H9 (cell line): ENCODE data around the gene GPR107. TPM values are rescaled to one million over a fixed set of nuclear protein-coding genes. Genes with fewer than 3 reads are reported as not detected.

Source experiments
- DNase-seq: peaks from one replicate; pipeline ENCODE4 v3.0.0-alpha.2; 2017
- H2AFZ ChIP-seq: one replicate; pipeline ENCODE4 v1.6.1; 2013; ENCODE audit warnings: mild to moderate bottlenecking, low read length, control low read depth, moderate library complexity
- H2AK5ac ChIP-seq: 2 replicates; pipeline ENCODE4 v1.6.1; 2013; ENCODE audit warnings: low read length, control low read depth, mixed read lengths; ENCODE audit not compliant: insufficient read length
- H2BK120ac ChIP-seq: one replicate; pipeline ENCODE4 v1.6.1; 2013; ENCODE audit warnings: low read depth, mild to moderate bottlenecking, low read length, control low read depth, inconsistent platforms; ENCODE audit not compliant: poor library complexity, severe bottlenecking
- H2BK12ac ChIP-seq: 2 replicates; pipeline ENCODE4 v1.6.1; 2013; ENCODE audit warnings: low read length, control low read depth, mixed read lengths, low read depth; ENCODE audit not compliant: insufficient read length
- H2BK15ac ChIP-seq: 2 replicates; pipeline ENCODE4 v1.6.1; 2013; ENCODE audit warnings: low read depth, low read length, control low read depth
- H2BK20ac ChIP-seq: one replicate; pipeline ENCODE4 v1.6.1; 2013; ENCODE audit warnings: low read depth, mild to moderate bottlenecking, low read length, control low read depth, inconsistent platforms; ENCODE audit not compliant: poor library complexity, severe bottlenecking
- H2BK5ac ChIP-seq: 2 replicates; pipeline ENCODE4 v1.6.1; 2013; ENCODE audit warnings: low read length, control low read depth, mixed read lengths; ENCODE audit not compliant: insufficient read length
- H3K14ac ChIP-seq: 2 replicates; pipeline ENCODE4 v1.6.1; 2013; ENCODE audit warnings: low read length, control low read depth; ENCODE audit not compliant: insufficient read depth
- H3K18ac ChIP-seq: 2 replicates; pipeline ENCODE4 v1.6.1; 2013; ENCODE audit warnings: low read depth, mild to moderate bottlenecking, mixed read lengths, low read length, control low read depth; ENCODE audit not compliant: insufficient read length
- H3K23ac ChIP-seq: 2 replicates; pipeline ENCODE4 v1.6.1; 2013; ENCODE audit warnings: low read length, control low read depth, mixed read lengths, low read depth; ENCODE audit not compliant: insufficient read length
- H3K23me2 ChIP-seq: 2 replicates; pipeline ENCODE4 v1.6.1; 2013; ENCODE audit warnings: low read depth, mild to moderate bottlenecking, mixed read lengths, low read length, control low read depth; ENCODE audit not compliant: insufficient read length, poor library complexity, severe bottlenecking
- H3K27ac ChIP-seq: 2 replicates; pipeline ENCODE4 v1.5.1; 2013; ENCODE audit warnings: low read length, control low read depth, mixed read lengths, low read depth; ENCODE audit not compliant: insufficient read length
- H3K27me3 ChIP-seq: 2 replicates; pipeline ENCODE4 v1.6.1; 2013; ENCODE audit warnings: low read length, control low read depth, inconsistent platforms; ENCODE audit not compliant: insufficient read depth
- H3K4ac ChIP-seq: 2 replicates; pipeline ENCODE4 v1.6.1; 2013; ENCODE audit warnings: low read depth, mild to moderate bottlenecking, control low read depth, inconsistent platforms, low read length, moderate library complexity
- H3K4me1 ChIP-seq: 2 replicates; pipeline ENCODE4 v1.6.1; 2013; ENCODE audit warnings: low read length, control low read depth, inconsistent platforms; ENCODE audit not compliant: insufficient read depth
- H3K4me2 ChIP-seq: 2 replicates; pipeline ENCODE4 v1.6.1; 2013; ENCODE audit warnings: low read length, control low read depth, mixed read lengths; ENCODE audit not compliant: insufficient read length, insufficient read depth
- H3K56ac ChIP-seq: 2 replicates; pipeline ENCODE4 v1.6.1; 2013; ENCODE audit warnings: low read depth, mild to moderate bottlenecking, mixed read lengths, low read length, control low read depth; ENCODE audit not compliant: insufficient read length
- H3K79me1 ChIP-seq: 2 replicates; pipeline ENCODE4 v1.6.1; 2013; ENCODE audit warnings: low read depth, mild to moderate bottlenecking, moderate library complexity, low read length, control low read depth, inconsistent platforms; ENCODE audit not compliant: insufficient read depth, poor library complexity, severe bottlenecking
- H3K79me2 ChIP-seq: 2 replicates; pipeline ENCODE4 v1.6.1; 2013; ENCODE audit warnings: low read length, control low read depth, inconsistent platforms; ENCODE audit not compliant: insufficient read depth
- H3K9ac ChIP-seq: 2 replicates; pipeline ENCODE4 v1.6.1; 2013; ENCODE audit warnings: low read length, control low read depth, mixed read lengths; ENCODE audit not compliant: insufficient read length; ENCODE audit errors: extremely low read depth
- H3K9me3 ChIP-seq: one replicate; pipeline ENCODE4 v1.6.1; 2013; ENCODE audit warnings: low read depth, low read length, inconsistent platforms; ENCODE audit not compliant: control insufficient read depth
- H3T11ph ChIP-seq: one replicate; pipeline ENCODE4 v1.6.1; 2013; ENCODE audit warnings: mild to moderate bottlenecking, low read length, control low read depth, inconsistent platforms
- H4K20me1 ChIP-seq: one replicate; pipeline ENCODE4 v1.6.1; 2013; ENCODE audit not compliant: control insufficient read depth, insufficient read length, insufficient read depth
- H4K5ac ChIP-seq: 2 replicates; pipeline ENCODE4 v1.6.1; 2013; ENCODE audit warnings: low read depth, mild to moderate bottlenecking, mixed read lengths, low read length, control low read depth; ENCODE audit not compliant: insufficient read length
- H4K8ac ChIP-seq: replicated peaks from 2 replicates; pipeline ENCODE4 v1.6.1; 2013; ENCODE audit warnings: low read length, control low read depth, mixed read lengths, low read depth; ENCODE audit not compliant: insufficient read length
- H4K91ac ChIP-seq: 2 replicates; pipeline ENCODE4 v1.6.1; 2013; ENCODE audit warnings: low read depth, mild to moderate bottlenecking, moderate library complexity, mixed read lengths, low read length, control low read depth; ENCODE audit not compliant: insufficient read length
- H3K27ac Mint-ChIP-seq, 3 experiments: 2 replicates in 2 of 3; 3 replicates in 1 of 3; pipeline ENCODE4 v1.8.0; 2020 to 2021; ENCODE audit warnings: mixed read lengths in 3 of 3, mild to moderate bottlenecking in 1 of 3, moderate library complexity in 1 of 3
- H3K27me3 Mint-ChIP-seq: 2 replicates; pipeline ENCODE4 v1.8.0; 2021; ENCODE audit warnings: low read depth, mild to moderate bottlenecking, moderate library complexity, mixed read lengths
- H3K36me3 Mint-ChIP-seq, 3 experiments: 2 replicates in 2 of 3; 3 replicates in 1 of 3; pipeline ENCODE4 v1.8.0; 2020 to 2021; ENCODE audit warnings: low read depth in 3 of 3, mixed read lengths in 3 of 3; ENCODE audit not compliant: insufficient read depth in 1 of 3
- H3K4me1 Mint-ChIP-seq, 2 experiments: 2 replicates each; pipeline ENCODE4 v1.8.0; 2020; ENCODE audit warnings: mixed read lengths in 2 of 2
- H3K4me3 Mint-ChIP-seq, 2 experiments: 2 replicates in 1 of 2; 3 replicates in 1 of 2; pipeline ENCODE4 v1.8.0; 2020 to 2021; ENCODE audit warnings: mild to moderate bottlenecking in 2 of 2, mixed read lengths in 2 of 2, moderate library complexity in 1 of 2
- H3K9me3 Mint-ChIP-seq, 2 experiments: 2 replicates in 1 of 2; 3 replicates in 1 of 2; pipeline ENCODE4 v1.8.0; 2020; ENCODE audit warnings: mild to moderate bottlenecking in 2 of 2, mixed read lengths in 2 of 2, moderate library complexity in 1 of 2
- WGBS: extraction: QIAGEN DNeasy Blood & Tissue Kit; methylation state at CpG from one replicate; pipeline ENCODE4 v1.1.7; 2013; ENCODE audit warnings: missing lambda C conversion rate, low lambda C conversion rate, mixed read lengths; ENCODE audit not compliant: insufficient read length; ENCODE audit errors: extremely low coverage; 5-methylcytosine and 5-hydroxymethylcytosine counted together
- total RNA-seq: library from RNA; stranded (reverse); gene quantifications from 2 replicates; pipeline ENCODE4 v1.2.1, GENCODE V29; 2021
- TF ChIP-seq, protein P1 (sequence below): fragments of 200-600 bp; sonication (generic); conservative IDR thresholded peaks from 3 replicates; pipeline ENCODE4 v1.8.0; 2021; ENCODE audit warnings: antibody characterized with exemption, mild to moderate bottlenecking

GPR107 gene
- total RNA-seq, 1 experiment from 2014 or later = 38.0 TPM

DNA sequence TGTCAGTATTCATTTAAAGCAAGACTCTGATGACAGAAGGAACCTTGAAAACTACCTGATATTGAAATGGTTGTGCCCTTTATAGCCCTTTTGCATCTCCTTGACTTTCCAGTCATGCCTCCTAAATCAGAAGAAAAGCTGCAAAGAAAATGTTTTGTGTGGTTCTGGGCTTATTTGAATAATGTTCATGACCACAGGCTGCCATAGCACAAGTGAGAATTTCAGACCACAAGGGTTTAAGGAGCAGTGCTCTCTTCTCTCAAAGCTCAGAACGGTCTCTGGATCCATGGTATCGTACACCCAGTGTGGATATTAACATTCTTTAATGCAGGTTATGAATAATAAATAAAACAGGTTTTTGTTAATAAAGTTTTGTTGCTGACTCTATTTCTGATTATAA, 54.2 kb downstream of the GPR107 start:
- no peaks in the 10 kb centered on the region for H3K4me1 ChIP-seq
- no peak for DNase-seq
- Mint-ChIP-seq H3K9me3 (no peaks in the 10 kb centered on the region), H3K27me3 (no peaks in the 10 kb centered on the region), H3K4me1 (peaks cover 8 to 9% of the 10 kb centered on the region in 2 experiments; a peak in 3 of 4 replicates), H3K27ac (no peak overlapping the region), H3K36me3 (peaks cover 4 to 52% (median 38%) of the 10 kb centered on the region in 3 experiments; a peak in 6 of 7 replicates), H3K4me3 (no peak overlapping the region)
- H3K23me2 ChIP-seq = no peaks in the 10 kb centered on the region
- no CpG with 5 or more reads among the region's 2 CpGs for WGBS
- no peak overlapping the region for H4K8ac ChIP-seq
- H3K23ac ChIP-seq = no peak overlapping the region
- H4K5ac ChIP-seq = no peak overlapping the region
- H2BK5ac ChIP-seq = no peak overlapping the region
- H4K91ac ChIP-seq = no peak overlapping the region
- H2BK120ac ChIP-seq = no peak overlapping the region
- no peak overlapping the region for H3K56ac ChIP-seq
- no peak overlapping the region for H3K4ac ChIP-seq
- no peaks in the 10 kb centered on the region for H3K79me2 ChIP-seq
- H3K27me3 ChIP-seq = no peaks in the 10 kb centered on the region
- no peak overlapping the region for H3K4me2 ChIP-seq
- no peak overlapping the region for H3K9ac ChIP-seq
- no peak overlapping the region for H3K14ac ChIP-seq
- H2AK5ac ChIP-seq = no peak overlapping the region
- H3K27ac ChIP-seq = no peak overlapping the region
- no peaks in the 10 kb centered on the region for H3K79me1 ChIP-seq
- H2BK20ac ChIP-seq = no peak overlapping the region
- no peak overlapping the region for H2BK12ac ChIP-seq
- no peak overlapping the region for H2AFZ ChIP-seq
- H4K20me1 ChIP-seq = no peaks in the 10 kb centered on the region
- H3K18ac ChIP-seq = no peak overlapping the region
- TF ChIP-seq, protein P1, sequence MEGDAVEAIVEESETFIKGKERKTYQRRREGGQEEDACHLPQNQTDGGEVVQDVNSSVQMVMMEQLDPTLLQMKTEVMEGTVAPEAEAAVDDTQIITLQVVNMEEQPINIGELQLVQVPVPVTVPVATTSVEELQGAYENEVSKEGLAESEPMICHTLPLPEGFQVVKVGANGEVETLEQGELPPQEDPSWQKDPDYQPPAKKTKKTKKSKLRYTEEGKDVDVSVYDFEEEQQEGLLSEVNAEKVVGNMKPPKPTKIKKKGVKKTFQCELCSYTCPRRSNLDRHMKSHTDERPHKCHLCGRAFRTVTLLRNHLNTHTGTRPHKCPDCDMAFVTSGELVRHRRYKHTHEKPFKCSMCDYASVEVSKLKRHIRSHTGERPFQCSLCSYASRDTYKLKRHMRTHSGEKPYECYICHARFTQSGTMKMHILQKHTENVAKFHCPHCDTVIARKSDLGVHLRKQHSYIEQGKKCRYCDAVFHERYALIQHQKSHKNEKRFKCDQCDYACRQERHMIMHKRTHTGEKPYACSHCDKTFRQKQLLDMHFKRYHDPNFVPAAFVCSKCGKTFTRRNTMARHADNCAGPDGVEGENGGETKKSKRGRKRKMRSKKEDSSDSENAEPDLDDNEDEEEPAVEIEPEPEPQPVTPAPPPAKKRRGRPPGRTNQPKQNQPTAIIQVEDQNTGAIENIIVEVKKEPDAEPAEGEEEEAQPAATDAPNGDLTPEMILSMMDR = no peak
- H3T11ph ChIP-seq = no peak overlapping the region
- H2BK15ac ChIP-seq = no peak overlapping the region
- no peaks in the 10 kb centered on the region for H3K9me3 ChIP-seq
